HUDEP-2 (cell line): Measurements from ENCODE around the gene CMTM8.
A peak's percentile ranks its signal among the peaks of the same experiment; 100 is the strongest.
"Not testable (repeated sequence)": the region's sequence is repeated elsewhere in the genome, so short reads cannot be mapped to it uniquely, and the experiment has no call there.

ENCODE experiments used
- DNase-seq, 76 experiments: peaks; one replicate each; lab custom pipeline; 2025; ENCODE audit not compliant: unreplicated experiment in 76 of 76; lab: John Stamatoyannopoulos, UW

CMTM8 gene

GRCh38 chr3:32372213-32372490 lies 133.7 kb downstream of the CMTM8 start:
- DNase-seq = no peak

DNA sequence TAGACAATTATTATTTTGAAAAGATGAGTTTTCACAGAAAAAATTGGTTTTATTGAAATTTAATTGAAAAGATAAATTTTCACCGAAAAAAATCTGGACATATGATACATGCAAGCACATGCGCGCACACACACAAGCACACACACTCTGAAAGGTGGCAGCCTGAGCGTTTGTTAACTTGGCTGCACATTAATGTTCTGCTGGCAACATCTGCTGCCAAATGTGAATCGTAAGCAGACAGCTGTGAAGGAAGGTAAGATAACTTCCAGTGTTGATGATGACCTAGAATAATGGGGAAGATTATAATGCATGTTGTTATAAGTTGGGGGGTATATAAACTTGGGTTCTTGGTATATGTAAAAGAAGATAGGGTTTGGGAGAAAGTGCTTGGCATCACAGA lies 134.8 kb downstream of the CMTM8 start:
- DNase-seq = no peak

GRCh38 chr3:32373844-32374243 lies 135.4 kb downstream of the CMTM8 start:
- DNase-seq = peak in 1 of 76 experiments; percentile 20

GRCh38 chr3:32374788-32375595 lies 136.5 kb downstream of the CMTM8 start:
- peak in 47 of 76 experiments; percentile 2 to 78 (median 36) for DNase-seq

DNA sequence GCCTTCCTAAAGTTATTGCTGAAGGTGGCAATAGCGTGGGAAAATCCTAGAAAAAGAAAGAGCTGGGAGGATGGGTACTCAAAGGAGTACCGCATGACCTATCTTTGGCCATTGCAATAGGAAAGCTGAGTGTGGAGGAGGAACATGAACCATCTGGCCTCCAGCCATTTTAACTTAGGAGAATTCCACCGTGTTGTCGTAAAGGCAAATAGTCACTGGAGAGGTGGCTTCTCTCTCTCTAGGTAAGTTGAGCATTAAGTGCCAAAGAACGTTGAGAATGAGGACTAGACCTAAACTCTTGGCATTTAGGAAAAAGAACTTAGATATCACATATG lies 137.1 kb downstream of the CMTM8 start:
- no peak for DNase-seq

- no peak for DNase-seq
Measured at GRCh38 chr3:32376115-32376514, 137.6 kb downstream of the CMTM8 start.

DNA sequence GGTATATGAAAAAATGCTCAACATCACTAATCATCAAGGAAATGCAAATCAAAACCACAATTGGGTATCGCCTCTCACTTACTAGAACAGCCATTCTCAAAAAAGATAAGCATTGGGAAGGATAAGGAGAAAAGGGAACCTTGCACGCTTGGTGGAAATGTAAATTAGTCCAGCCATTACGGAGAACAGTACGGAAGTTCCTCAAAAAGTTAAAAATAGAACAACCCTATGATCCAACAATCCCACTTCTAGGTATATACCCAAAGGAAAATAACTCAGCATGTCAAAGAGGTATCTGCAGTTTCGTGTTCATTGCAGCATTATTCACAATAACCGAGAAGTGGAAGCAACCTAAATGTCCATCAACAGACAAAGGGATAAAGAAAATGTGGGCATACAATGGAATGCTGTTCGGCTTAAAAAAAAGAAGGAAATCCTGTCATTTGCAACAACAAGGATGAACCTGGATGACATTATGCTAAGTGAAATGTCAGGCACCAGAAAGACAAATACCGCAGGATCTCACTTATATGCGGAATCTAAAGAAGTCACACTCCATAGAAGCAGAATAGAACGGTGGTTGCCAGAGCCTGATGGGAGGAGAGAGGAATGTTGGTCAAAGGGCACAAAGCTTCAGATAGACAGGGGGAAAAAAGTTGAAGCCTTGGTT lies 141.5 kb downstream of the CMTM8 start:
- DNase-seq = no peak

DNA sequence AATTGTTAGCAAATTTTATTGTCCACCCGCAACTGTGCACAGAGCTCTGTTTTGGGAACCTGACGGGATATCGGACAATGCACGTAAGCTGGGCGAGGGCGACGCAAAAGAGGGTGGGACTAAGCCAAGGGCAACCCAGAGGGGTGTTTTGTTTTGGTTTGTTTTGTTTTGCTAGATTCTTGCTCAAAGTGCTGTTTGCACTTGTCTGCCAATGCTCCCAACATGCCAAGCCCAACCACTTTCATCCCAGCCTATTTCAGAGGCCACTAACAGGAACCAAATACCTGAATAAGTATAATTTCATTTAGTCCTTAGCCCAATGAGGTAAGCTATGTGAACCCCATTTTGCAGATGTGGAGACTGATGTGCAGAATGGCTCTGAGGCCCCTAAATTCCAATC lies 143.4 kb downstream of the CMTM8 start:
- no peak for DNase-seq

- peak in 8 of 76 experiments; percentile 8 to 63 (median 24) for DNase-seq
Measured at GRCh38 chr3:32383136-32383711, 144.7 kb downstream of the CMTM8 start.

- peak in 1 of 76 experiments; percentile 15 for DNase-seq
Measured at GRCh38 chr3:32384938-32385337, 146.5 kb downstream of the CMTM8 start.

DNA sequence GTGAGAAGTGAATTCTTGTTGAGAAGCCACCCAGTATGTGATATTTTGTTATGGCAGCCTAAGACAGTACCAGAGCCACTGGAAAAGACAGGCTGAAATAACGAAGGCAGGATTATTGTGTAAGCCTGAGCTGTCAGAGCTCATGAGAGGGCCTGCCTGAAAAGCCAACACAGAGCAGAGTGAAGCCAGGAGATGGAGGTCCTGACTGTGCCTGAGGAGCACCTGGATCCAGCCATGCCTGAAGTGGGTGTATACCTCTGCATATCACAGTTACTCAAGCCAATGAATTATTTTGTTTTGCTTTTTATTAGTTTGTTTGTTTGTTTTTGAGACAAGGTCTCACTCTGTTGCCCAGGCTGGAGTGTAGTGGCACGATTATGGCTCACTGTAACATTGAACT lies 149.0 kb downstream of the CMTM8 start:
- DNase-seq = no peak

DNA sequence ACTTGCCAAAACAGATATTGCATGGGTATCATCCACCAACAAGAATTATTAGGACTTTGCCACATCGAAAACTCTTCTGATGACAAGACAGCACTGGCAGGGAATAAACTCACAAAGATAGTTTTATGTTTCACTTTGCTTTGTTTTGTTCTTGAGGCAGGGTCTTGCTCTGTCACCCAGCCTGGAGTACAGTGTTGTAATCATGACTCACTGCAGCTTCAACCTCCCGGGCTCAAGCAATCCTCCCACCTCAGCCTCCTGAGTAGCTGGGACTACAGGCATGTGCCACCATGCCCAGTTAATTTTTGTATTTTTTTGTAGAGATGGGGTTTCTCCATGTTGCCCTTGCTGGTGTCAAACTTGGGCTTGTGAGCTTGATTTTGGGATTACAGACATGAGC lies 151.1 kb downstream of the CMTM8 start:
- DNase-seq = not testable (repeated sequence)

DNA sequence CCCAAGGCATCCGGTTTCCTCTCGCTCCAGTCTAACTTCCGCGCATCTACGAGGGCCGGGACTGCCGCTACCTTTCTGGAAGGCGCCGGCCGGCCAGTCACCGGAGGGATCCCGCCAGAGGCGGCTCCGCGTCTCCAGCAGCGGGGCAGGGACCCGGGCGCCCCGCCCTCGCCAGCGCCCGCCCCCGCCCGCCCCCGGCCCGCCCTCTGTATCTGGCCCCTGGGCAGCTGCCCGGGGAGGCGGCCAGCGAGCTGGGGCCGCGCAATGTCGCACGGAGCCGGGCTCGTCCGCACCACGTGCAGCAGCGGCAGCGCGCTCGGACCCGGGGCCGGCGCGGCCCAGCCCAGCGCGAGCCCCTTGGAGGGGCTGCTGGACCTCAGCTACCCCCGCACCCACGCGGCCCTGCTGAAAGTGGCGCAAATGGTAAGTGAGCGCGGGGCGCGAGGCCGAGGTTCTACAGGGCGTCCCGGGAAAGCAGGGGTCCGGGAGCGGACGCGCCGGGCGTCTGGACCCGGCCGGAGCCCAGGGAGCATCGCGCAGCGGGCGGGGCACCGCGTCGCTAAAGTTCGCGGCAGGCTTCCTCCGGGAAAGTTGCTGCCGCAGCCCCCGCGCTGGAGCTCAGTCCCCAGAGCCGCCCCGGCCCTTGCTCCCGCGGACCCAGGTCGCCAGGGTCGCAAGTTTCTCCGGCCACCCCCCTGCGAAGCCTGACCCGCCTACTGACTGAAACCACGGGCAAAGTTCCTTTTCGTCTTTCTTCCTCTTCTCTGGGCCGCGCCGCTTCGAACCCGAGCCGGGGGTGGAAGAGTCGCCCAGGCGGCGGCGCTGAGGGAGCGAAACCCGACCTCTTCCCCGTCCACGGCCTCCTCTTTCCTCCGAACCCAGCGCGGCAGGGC lies 153.4 kb downstream of the CMTM8 start, which contains the start of gene CMTM7:
TSS of gene CMTM7 (plus strand) at position 211 of the 893 bp plus-strand sequence. CDS start at position 265, 54 bp downstream.
- peak in 33 of 76 experiments; percentile 1 to 46 (median 23) for DNase-seq

DNA sequence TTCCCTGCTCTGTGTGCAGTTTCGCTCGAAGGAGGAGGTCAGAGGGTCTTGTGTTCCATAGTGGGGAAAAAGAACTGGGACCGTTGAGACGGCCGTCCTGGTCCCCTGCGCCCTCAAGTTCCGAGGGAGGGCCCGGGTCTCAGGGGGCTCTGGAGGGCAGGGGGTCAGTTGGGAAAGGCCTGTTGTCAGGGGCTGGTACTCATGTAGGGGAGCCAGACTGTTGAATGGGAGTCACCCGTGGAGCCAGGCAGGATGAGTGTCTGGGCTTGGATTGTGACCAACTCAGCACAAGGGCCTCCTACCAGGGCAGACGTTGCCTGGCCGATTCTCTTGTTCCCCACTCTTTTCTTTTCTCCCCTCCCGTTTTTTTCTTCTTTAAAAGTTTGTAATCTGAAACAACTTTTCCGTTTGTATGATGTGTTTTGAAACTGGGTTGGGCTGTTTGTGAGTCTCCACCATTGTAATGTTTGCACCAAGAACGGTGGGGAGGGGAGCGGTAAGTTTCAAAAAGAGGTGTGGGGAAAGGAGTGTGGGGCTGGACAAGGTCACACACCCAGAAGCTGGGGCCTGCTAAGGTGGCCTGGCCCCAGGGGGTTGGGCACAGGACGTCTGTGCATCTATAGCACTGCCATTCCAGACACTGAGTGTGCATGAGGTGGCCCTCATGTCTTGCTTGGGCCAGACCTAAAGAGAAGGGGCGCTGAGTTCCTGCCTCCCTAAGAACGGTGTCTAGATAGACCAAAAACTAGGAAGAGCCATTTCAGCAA lies 154.2 kb downstream of the CMTM8 start:
- DNase-seq = peak in 7 of 76 experiments; percentile 5 to 30 (median 23)

DNA sequence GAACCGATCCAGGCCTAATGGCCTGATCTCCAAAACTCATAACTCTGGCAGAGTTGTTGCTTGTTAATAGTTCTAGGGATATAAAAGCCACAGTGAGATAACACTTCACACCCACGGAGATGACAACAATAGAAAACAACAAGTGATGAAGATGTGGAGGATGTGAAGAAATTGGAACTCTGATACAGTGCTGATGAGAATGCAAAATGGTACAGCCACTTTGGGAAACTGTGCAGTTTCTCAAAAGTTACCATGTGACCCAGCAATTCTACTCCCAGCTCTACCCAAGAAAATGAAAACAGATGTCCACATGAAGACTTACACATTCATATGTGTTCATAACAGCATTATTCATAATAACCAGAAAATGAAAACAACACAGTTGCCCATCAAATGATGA lies 157.0 kb downstream of the CMTM8 start:
- DNase-seq = no peak

DNA sequence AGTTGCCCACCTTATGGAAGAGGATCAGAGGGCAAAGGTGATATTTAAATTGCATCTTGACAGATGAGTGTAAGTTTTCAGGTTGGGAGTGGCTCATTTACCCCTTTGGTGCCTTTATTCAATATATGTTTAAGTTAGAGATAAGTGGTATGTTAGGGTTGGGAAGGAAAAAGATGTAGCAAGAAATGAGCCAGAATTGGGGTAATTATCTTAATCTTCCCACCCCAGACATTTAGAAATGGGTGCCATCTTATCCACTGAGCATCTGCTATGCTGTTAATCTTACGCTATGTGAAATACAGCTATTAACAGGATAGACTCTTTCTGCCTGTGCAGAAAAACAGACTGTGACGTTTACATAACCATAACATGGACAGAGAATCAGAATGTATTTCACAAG lies 159.5 kb downstream of the CMTM8 start:
- DNase-seq = peak in 1 of 76 experiments; percentile 6

- DNase-seq = no peak
Measured at GRCh38 chr3:32398531-32398930, 160.1 kb downstream of the CMTM8 start.

DNA sequence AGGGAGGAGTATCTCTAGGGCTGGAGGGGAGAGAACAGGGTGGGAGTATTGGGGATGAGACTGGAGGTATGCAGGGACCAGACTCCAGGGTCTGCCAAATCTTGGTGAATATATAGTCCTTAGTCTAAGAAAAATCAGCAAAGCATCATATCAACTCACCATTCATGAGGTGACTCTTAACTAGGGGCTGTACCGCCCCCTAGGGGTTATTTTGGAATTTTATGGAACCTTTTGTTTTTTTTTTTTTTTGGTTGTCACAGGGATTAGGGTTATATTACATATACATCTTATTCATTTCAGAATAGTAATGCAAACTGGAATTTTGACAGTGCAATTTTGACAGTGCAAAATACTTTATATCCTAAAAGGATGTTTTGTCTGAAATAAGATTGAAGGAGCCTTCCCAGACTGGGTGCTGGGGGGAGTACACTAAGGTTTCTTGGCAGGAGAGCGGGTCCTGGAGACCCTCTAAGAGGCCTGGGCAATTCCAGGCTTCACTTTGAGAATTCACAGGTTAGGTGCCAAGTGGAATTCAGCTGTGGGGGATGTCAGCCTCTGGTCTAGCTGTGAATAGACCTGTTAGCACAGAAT lies 160.6 kb downstream of the CMTM8 start:
- DNase-seq = peak in 32 of 76 experiments; percentile 5 to 68 (median 38)

DNA sequence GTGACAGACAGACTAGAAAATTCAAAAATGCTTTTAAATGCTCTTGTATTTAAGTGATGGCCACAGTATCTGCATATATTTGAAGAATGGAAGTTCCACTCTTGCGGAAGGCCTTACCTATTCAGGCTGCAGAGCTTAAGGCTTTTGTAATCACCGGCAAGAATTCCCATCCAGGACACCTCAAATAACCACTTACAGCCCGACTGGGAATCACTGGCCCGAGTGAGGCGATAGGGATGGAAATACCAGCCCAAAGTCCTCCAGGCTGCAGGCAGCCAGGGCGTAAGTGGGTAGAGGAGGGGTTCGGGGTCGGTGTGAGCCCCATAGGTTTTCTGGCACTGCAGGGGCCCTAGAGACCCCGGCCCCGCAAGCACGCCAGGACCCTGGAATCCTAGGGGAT lies 162.6 kb downstream of the CMTM8 start:
- DNase-seq = peak in 3 of 76 experiments; percentile 21 to 41 (median 27)
